ENCODE data around the gene MANSC1.

MANSC1 gene

DNA sequence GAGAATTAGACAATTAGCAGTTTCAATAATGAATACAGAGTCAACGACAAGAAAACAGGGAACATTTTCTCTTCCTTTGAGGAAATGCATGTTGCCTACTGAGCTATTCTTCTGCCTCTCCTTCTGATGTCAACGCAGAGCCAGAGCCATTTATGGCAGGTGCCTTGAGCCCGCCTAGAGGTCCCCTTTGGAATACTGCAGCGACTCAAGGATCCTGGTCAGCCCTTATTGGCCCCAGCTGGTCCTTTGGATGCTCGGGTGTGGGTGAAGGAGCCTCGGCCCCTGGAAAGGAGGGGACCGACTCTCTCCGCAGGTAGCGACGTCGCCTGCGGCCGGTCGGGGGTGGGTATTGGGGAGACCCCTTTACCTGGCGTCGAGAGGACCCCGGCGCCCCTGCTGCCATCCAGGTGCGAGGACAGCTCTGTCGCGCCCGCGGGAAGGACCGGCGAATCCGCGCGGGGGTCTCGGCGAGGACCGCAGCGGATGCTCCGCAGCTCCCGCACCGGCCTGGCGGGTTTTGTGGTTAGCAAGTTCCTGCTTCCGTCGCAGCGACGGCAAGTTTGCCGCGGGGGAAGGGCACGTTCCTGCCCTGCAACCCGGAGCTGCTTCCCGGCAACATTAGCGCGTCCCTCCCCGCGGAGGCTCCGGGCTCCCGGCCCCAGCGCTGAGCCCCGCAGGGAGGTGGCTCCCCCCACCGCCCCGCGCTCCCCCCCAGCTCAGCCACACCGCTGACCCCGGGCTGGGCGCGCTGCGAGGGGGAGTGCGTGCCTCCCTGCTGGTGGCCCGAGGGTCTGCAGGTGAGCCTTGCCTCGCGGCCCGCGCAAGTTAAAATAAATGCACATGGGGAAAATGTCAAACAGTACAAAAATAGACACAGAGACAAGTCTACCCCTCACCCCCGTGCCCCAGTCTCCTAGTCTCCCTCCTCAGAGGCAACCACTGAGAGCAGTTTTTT lies at the start of gene MANSC1:
MANSC1 (minus strand) TSS at position 532 of the 955 bp plus-strand sequence. CDS start 6,928 bp downstream, outside the sequence.
- Histone ChIP-seq H3K27ac (peak within 1 kb of the TSS; percentile 40), H3K9me3 (ENCODE audit: severe bottlenecking) (no peaks in the 10 kb centered on the region), H3K36me3 (no peaks in the 10 kb centered on the region), H3K27me3 (ENCODE audit: insufficient read depth, low read depth, severe bottlenecking) (no peaks in the 10 kb centered on the region), H3K4me3 (ENCODE audit: low read depth, low read length) (peak within 1 kb of the TSS; percentile 75)
- peak; percentile 70 for DNase-seq
- TF ChIP-seq, protein P1, sequence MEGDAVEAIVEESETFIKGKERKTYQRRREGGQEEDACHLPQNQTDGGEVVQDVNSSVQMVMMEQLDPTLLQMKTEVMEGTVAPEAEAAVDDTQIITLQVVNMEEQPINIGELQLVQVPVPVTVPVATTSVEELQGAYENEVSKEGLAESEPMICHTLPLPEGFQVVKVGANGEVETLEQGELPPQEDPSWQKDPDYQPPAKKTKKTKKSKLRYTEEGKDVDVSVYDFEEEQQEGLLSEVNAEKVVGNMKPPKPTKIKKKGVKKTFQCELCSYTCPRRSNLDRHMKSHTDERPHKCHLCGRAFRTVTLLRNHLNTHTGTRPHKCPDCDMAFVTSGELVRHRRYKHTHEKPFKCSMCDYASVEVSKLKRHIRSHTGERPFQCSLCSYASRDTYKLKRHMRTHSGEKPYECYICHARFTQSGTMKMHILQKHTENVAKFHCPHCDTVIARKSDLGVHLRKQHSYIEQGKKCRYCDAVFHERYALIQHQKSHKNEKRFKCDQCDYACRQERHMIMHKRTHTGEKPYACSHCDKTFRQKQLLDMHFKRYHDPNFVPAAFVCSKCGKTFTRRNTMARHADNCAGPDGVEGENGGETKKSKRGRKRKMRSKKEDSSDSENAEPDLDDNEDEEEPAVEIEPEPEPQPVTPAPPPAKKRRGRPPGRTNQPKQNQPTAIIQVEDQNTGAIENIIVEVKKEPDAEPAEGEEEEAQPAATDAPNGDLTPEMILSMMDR (IDR thresholded peaks at IDR 0.05; ENCODE audit: low read depth, low read length): peak; percentile 52

DNA sequence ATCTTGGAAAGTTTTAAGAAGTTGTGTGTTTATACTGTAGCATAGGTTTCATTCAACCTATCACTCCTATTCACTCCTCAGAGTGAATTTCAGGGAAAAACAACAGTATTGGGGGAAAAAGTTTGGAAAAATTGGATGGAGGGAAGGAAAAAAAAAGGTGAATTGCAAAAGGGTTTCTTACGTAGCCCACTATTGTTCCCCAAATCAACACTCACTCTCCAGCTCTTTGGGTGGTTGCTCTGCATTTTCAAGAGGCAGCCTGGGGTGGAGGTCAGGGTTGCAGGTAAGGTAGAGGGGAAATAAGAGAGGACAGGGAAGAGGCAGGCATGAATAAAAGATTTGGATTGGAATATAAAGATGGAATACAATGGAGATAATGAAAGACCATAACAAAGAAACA lies 49.1 kb upstream of the MANSC1 start:
- Histone ChIP-seq H3K9me3 (ENCODE audit: severe bottlenecking) (no peaks in the 10 kb centered on the region), H3K4me3 (ENCODE audit: low read depth, low read length) (no peak overlapping the region), H3K36me3 (no peaks in the 10 kb centered on the region), H3K27ac (no peak overlapping the region), H3K27me3 (ENCODE audit: insufficient read depth, low read depth, severe bottlenecking) (no peaks in the 10 kb centered on the region)
- TF ChIP-seq, protein P1 (IDR thresholded peaks at IDR 0.05; ENCODE audit: low read depth, low read length): no peak
- DNase-seq: no peak

DNA sequence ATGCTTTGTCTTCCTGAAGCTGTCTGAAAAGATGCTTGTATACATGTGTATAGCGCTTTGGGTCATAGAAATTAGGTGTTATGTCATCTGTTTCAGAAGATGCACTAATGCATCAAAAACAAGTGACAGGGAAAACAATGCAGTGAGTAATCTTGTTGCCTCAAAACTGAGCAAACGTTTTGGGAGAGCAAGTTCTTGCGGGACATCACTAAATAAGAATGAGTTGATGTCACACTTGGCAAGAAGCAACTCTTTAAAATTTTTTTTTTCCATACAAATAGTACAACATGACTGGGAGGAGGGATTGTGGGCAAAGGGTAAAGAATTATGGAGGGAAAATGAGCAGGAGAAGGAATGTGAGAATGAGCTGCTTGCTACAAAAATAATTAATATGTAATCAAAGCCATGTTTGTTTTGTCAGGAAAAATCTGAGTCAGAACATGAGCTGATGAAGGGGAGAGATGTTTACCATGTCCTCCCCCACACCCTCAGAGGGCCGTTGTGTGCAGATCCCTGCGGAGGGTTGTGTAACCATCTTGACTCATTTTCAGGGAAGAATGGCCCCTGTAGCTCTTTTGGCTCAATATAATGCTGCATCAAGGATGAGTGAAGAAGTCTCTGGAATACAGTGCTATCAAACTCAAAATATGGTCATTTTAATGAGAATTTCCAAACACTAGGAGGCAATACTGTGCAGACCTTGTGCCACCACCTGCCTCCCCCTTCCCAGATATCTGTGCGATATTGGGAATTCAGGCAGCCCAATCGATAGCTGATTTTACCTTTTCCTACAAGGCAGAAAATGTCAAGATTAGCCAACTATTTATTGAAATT lies 48.2 kb upstream of the MANSC1 start:
- no peak for DNase-seq
- TF ChIP-seq, protein P1 (IDR thresholded peaks at IDR 0.05; ENCODE audit: low read depth, low read length): 0 out of 2 replicates have a peak, but pooled peaks have one; percentile 31
- Histone ChIP-seq H3K27me3 (ENCODE audit: insufficient read depth, low read depth, severe bottlenecking) (no peaks in the 10 kb centered on the region), H3K36me3 (no peaks in the 10 kb centered on the region), H3K9me3 (ENCODE audit: severe bottlenecking) (no peaks in the 10 kb centered on the region), H3K4me3 (ENCODE audit: low read depth, low read length) (no peak overlapping the region), H3K27ac (no peak overlapping the region)

DNA sequence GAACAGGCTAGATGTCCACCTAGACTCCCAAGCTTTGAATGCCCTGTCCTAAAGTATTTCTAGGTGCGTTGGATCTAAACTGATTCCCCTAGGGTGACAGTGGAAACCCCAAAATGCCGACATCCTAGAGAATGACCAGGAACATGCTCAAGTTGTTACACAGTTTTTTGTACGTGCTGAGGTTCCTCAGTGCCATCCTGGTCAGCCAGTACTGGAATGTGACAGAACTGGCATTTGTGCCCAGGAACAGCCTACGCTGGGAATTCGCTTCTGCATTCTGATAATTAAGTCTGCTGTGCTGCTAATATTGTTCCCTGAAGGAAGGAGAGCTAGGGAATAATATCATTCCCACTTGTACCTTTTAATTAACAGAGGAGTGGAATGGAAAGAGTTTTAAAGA lies 47.1 kb upstream of the MANSC1 start:
- Histone ChIP-seq H3K9me3 (ENCODE audit: severe bottlenecking) (no peaks in the 10 kb centered on the region), H3K36me3 (no peaks in the 10 kb centered on the region), H3K27me3 (ENCODE audit: insufficient read depth, low read depth, severe bottlenecking) (no peaks in the 10 kb centered on the region), H3K27ac (no peak overlapping the region), H3K4me3 (ENCODE audit: low read depth, low read length) (no peak overlapping the region)
- TF ChIP-seq, protein P1 (IDR thresholded peaks at IDR 0.05; ENCODE audit: low read depth, low read length): no peak
- DNase-seq: no peak

DNA sequence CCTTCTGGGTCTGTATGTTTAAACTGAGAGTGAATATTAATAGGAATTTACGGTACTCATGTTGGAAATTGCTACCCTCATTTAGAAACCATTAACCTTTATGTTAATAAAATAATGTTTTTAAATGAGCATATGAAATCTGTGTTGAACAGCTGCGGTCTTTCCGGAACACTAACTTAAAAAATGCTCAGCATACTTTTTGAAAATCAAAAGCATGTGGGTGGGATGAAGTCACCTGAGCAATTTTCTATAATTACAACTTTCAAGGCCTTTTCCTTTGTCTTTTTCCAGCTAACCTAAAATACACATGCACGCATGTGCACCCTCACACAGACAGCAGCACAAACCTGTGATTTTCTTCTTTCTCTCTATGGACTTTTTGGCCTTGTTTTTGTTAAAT lies 46.7 kb upstream of the MANSC1 start:
- no peaks in the 10 kb centered on the region for H3K36me3 ChIP-seq
- H3K27ac ChIP-seq: no peak overlapping the region
- H3K9me3 ChIP-seq (ENCODE audit: severe bottlenecking): no peaks in the 10 kb centered on the region
- no peak for DNase-seq
- H3K27me3 ChIP-seq (ENCODE audit: insufficient read depth, low read depth, severe bottlenecking): no peaks in the 10 kb centered on the region
- TF ChIP-seq, protein P1 (IDR thresholded peaks at IDR 0.05; ENCODE audit: low read depth, low read length): no peak
- H3K4me3 ChIP-seq (ENCODE audit: low read depth, low read length): no peak overlapping the region
